Mesendoderm (in vitro differentiated cells): ENCODE data around the gene PCDH10.
A peak's percentile ranks its signal among the peaks of the same experiment; 100 is the strongest.

Experiments
- DNase-seq: peaks from one replicate; pipeline ENCODE4 v3.0.0; 2013
- H2AK5ac ChIP-seq: 2 replicates; pipeline ENCODE4 v1.6.1; 2013; ENCODE audit warnings: low read length, inconsistent platforms
- H2BK120ac ChIP-seq: 2 replicates; pipeline ENCODE4 v1.6.1; 2013; ENCODE audit warnings: low read depth, mild to moderate bottlenecking, low read length, moderate library complexity, mixed read lengths
- H2BK15ac ChIP-seq: replicated peaks from 2 replicates; pipeline ENCODE4 v1.6.1; 2013; ENCODE audit warnings: low read depth, mild to moderate bottlenecking, moderate library complexity
- H2BK5ac ChIP-seq: 2 replicates; pipeline ENCODE4 v1.6.1; 2013; ENCODE audit warnings: low read length, inconsistent platforms
- H3K18ac ChIP-seq: 2 replicates; pipeline ENCODE4 v1.6.1; 2013; ENCODE audit warnings: mild to moderate bottlenecking, low read length, mixed read lengths
- H3K23ac ChIP-seq: one replicate; pipeline ENCODE4 v1.6.1; 2013; ENCODE audit warnings: low read length
- H3K27ac ChIP-seq: 2 replicates; pipeline ENCODE4 v1.5.1; 2013; ENCODE audit warnings: low read depth, mild to moderate bottlenecking, inconsistent platforms, low read length, moderate library complexity
- H3K27me3 ChIP-seq: 2 replicates; pipeline ENCODE4 v1.6.1; 2013; ENCODE audit warnings: low read length, control low read depth, mild to moderate bottlenecking, inconsistent platforms; ENCODE audit not compliant: insufficient read depth, poor library complexity
- H3K36me3 ChIP-seq: 2 replicates; pipeline ENCODE4 v1.6.1; 2013; ENCODE audit warnings: low read length, inconsistent platforms; ENCODE audit not compliant: control insufficient read depth, insufficient read depth
- H3K4ac ChIP-seq: one replicate; pipeline ENCODE4 v1.6.1; 2013; ENCODE audit warnings: low read depth, mild to moderate bottlenecking, low read length, moderate library complexity
- H3K4me1 ChIP-seq: 2 replicates; pipeline ENCODE4 v1.6.1; 2013; ENCODE audit warnings: low read depth, low read length, inconsistent platforms; ENCODE audit not compliant: control insufficient read depth
- H3K4me2 ChIP-seq: 2 replicates; pipeline ENCODE4 v1.6.1; 2013; ENCODE audit warnings: low read length
- H3K4me3 ChIP-seq: 2 replicates; pipeline ENCODE4 v1.5.1; 2013; ENCODE audit warnings: mild to moderate bottlenecking, low read length
- H3K56ac ChIP-seq: one replicate; pipeline ENCODE4 v1.6.1; 2013; ENCODE audit warnings: low read length
- H3K79me1 ChIP-seq: 2 replicates; pipeline ENCODE4 v1.6.1; 2013; ENCODE audit warnings: low read length, inconsistent platforms
- H3K79me2 ChIP-seq: 2 replicates; pipeline ENCODE4 v1.6.1; 2013; ENCODE audit warnings: mild to moderate bottlenecking, low read length; ENCODE audit not compliant: control insufficient read depth, insufficient read depth
- H3K9ac ChIP-seq: 2 replicates; pipeline ENCODE4 v1.6.1; 2013; ENCODE audit warnings: low read length, inconsistent platforms
- H4K5ac ChIP-seq: one replicate; pipeline ENCODE4 v1.6.1; 2013; ENCODE audit warnings: low read length
- H4K8ac ChIP-seq: one replicate; pipeline ENCODE4 v1.6.1; 2013; ENCODE audit warnings: low read depth, mild to moderate bottlenecking, control low read depth, low read length, moderate library complexity
- WGBS: extraction: QIAGEN DNeasy Blood & Tissue Kit; methylation state at CpG from one replicate; pipeline ENCODE4 v1.1.7; 2013; ENCODE audit warnings: low lambda C conversion rate, missing lambda C conversion rate; ENCODE audit not compliant: insufficient coverage; ENCODE audit errors: extremely low coverage; 5-methylcytosine and 5-hydroxymethylcytosine counted together

Gene PCDH10

DNA sequence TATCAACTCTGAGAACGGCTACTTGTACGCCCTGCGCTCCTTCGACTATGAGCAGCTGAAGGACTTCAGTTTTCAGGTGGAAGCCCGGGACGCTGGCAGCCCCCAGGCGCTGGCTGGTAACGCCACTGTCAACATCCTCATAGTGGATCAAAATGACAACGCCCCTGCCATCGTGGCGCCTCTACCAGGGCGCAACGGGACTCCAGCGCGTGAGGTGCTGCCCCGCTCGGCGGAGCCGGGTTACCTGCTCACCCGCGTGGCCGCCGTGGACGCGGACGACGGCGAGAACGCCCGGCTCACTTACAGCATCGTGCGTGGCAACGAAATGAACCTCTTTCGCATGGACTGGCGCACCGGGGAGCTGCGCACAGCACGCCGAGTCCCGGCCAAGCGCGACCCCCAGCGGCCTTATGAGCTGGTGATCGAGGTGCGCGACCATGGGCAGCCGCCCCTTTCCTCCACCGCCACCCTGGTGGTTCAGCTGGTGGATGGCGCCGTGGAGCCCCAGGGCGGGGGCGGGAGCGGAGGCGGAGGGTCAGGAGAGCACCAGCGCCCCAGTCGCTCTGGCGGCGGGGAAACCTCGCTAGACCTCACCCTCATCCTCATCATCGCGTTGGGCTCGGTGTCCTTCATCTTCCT lies 2.7 kb downstream of the PCDH10 start:
- H2BK15ac ChIP-seq = no peak overlapping the region
- H3K36me3 ChIP-seq = no peaks in the 10 kb centered on the region
- peak overlapping the region; percentile 21 for H3K4me2 ChIP-seq
- no peaks in the 10 kb centered on the region for H3K27me3 ChIP-seq
- peaks cover 62% of the 10 kb centered on the region for H3K79me2 ChIP-seq
- H3K56ac ChIP-seq = peak overlapping the region; percentile 97
- peak overlapping the region; percentile 80 for H3K23ac ChIP-seq
- no CpG with 5 or more reads among the region's 62 CpGs for WGBS
- no peak overlapping the region for H2AK5ac ChIP-seq
- H3K27ac ChIP-seq = peak overlapping the region; percentile 2
- peak overlapping the region; percentile 20 for H2BK5ac ChIP-seq
- no peak overlapping the region for H4K8ac ChIP-seq
- H3K4ac ChIP-seq = no peak overlapping the region
- DNase-seq = peak; percentile 78
- H4K5ac ChIP-seq = no peak overlapping the region
- H3K4me1 ChIP-seq = no peaks in the 10 kb centered on the region
- H3K18ac ChIP-seq = peak overlapping the region; percentile 29
- no peak overlapping the region for H2BK120ac ChIP-seq
- peak overlapping the region; percentile 64 for H3K4me3 ChIP-seq
- peak overlapping the region; percentile 79 for H3K9ac ChIP-seq
- peaks cover 4% of the 10 kb centered on the region for H3K79me1 ChIP-seq

DNA sequence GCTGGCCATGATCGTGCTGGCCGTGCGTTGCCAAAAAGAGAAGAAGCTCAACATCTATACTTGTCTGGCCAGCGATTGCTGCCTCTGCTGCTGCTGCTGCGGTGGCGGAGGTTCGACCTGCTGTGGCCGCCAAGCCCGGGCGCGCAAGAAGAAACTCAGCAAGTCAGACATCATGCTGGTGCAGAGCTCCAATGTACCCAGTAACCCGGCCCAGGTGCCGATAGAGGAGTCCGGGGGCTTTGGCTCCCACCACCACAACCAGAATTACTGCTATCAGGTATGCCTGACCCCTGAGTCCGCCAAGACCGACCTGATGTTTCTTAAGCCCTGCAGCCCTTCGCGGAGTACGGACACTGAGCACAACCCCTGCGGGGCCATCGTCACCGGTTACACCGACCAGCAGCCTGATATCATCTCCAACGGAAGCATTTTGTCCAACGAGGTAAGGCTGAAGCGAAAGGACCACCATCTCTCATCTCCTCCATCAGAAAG lies 3.3 kb downstream of the PCDH10 start:
- no CpG with 5 or more reads among the region's 26 CpGs for WGBS
- Histone ChIP-seq H3K79me2 (peaks cover 62% of the 10 kb centered on the region), H3K4me1 (no peaks in the 10 kb centered on the region), H3K56ac (peak overlapping the region; percentile 97), H3K9ac (peak overlapping the region; percentile 79), H2BK5ac (peak overlapping the region; percentile 20), H2BK120ac (no peak overlapping the region), H3K27ac (peak overlapping the region; percentile 2), H3K27me3 (no peaks in the 10 kb centered on the region), H3K36me3 (no peaks in the 10 kb centered on the region), H4K8ac (no peak overlapping the region), H3K4me2 (peak overlapping the region; percentile 21), H3K18ac (peak overlapping the region; percentile 29), H2AK5ac (no peak overlapping the region), H3K79me1 (peaks cover 4% of the 10 kb centered on the region), H3K4me3 (peak overlapping the region; percentile 64), H4K5ac (no peak overlapping the region), H3K23ac (peak overlapping the region; percentile 80), H3K4ac (no peak overlapping the region), H2BK15ac (no peak overlapping the region)
- DNase-seq = peak; percentile 25

DNA sequence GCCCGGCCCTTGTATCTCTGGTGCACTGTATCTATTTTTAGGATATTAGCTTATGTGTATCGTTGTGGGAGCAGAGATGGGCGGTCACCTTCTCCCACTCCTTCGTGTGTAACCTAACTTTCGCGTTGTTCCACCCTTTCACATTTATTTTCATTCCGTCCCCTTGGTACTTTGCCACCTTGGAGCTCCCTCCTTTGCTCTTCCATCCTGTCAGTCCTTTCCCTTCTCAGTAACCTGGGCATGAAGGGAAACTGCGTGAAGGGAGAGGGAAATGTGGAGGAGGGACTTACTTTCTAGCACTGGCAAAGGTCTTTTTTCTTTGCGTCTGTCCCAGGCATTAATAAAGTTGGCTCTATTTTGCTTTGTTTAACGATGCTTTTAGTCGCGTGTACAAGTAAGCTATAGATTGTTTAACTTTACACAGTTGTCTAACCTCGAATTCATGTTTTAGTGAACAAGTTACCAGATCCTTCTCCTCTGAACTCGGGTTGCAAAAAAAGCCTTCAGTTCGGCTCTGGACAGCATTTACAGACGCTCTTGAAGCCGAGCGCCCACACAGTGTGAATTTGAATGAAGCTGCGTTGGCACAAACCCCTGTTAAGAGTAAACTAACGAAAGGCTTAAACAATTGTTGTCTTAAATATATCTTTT lies 3.9 kb downstream of the PCDH10 start:
- Histone ChIP-seq H3K4me1 (no peaks in the 10 kb centered on the region), H3K27ac (no peak overlapping the region), H4K5ac (no peak overlapping the region), H3K79me2 (peaks cover 65% of the 10 kb centered on the region), H3K27me3 (no peaks in the 10 kb centered on the region), H3K23ac (no peak overlapping the region), H2BK15ac (no peak overlapping the region), H2AK5ac (no peak overlapping the region), H3K18ac (peak overlapping the region; percentile 29), H2BK120ac (no peak overlapping the region), H3K79me1 (peaks cover 6% of the 10 kb centered on the region), H4K8ac (no peak overlapping the region), H3K36me3 (no peaks in the 10 kb centered on the region), H2BK5ac (no peak overlapping the region), H3K4me2 (peak overlapping the region; percentile 21), H3K4me3 (peak overlapping the region; percentile 64), H3K4ac (no peak overlapping the region), H3K9ac (peak overlapping the region; percentile 79), H3K56ac (peak overlapping the region; percentile 97)
- WGBS = no CpG with 5 or more reads among the region's 20 CpGs
- peak; percentile 23 for DNase-seq

DNA sequence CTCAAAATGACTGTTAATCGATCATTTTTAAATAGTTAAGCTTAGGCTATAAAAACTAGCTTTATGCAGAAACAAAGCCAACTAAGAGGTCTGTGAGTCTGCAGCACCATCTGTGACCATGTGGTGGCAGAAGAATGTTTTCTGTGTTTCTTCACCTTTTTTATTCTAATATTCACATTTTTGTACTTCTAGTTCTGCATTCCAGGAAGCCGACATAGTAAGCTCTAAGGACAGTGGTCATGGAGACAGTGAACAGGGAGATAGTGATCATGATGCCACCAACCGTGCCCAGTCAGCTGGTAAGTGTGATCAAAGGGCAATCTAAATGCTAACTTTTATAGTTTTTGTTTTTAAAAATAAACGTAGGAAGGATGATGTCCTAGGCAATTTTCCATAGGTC lies 5.6 kb downstream of the PCDH10 start:
- no peak overlapping the region for H3K4ac ChIP-seq
- no peak overlapping the region for H2AK5ac ChIP-seq
- H2BK120ac ChIP-seq = no peak overlapping the region
- no peaks in the 10 kb centered on the region for H3K4me1 ChIP-seq
- H4K8ac ChIP-seq = no peak overlapping the region
- H3K4me2 ChIP-seq = peak overlapping the region; percentile 63
- H3K18ac ChIP-seq = no peak overlapping the region
- H3K23ac ChIP-seq = no peak overlapping the region
- H4K5ac ChIP-seq = no peak overlapping the region
- H3K27ac ChIP-seq = no peak overlapping the region
- no peak overlapping the region for H2BK15ac ChIP-seq
- peaks cover 59% of the 10 kb centered on the region for H3K79me2 ChIP-seq
- no CpG with 5 or more reads among the region's 4 CpGs for WGBS
- peak overlapping the region; percentile 65 for H3K56ac ChIP-seq
- H3K4me3 ChIP-seq = peak overlapping the region; percentile 7
- peak overlapping the region; percentile 50 for H3K9ac ChIP-seq
- H3K36me3 ChIP-seq = no peaks in the 10 kb centered on the region
- no peaks in the 10 kb centered on the region for H3K27me3 ChIP-seq
- H3K79me1 ChIP-seq = peaks cover 4% of the 10 kb centered on the region
- DNase-seq = peak; percentile 45
- H2BK5ac ChIP-seq = no peak overlapping the region

DNA sequence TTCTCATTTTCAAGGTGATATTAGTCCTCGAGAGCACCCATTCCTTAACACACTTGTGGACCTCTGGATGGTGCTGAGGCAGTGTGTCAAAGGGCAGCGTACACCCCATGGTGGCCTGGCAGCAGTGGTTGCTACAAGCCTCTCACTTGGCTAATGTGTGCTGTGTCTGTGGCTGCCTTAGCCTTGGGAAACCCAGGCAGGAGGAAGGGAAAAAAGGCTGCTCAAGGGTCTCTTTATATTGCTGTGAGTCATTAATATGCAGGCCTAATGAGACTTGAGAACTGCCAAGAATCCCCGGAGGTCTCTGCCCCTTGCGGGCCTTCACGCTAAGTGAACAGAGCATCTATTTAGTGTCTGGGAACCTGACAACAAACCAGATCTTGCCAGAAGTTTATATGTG lies 7.0 kb downstream of the PCDH10 start:
- Histone ChIP-seq H3K4me3 (no peak overlapping the region), H3K4me1 (no peaks in the 10 kb centered on the region), H3K23ac (no peak overlapping the region), H3K18ac (no peak overlapping the region), H3K4ac (no peak overlapping the region), H4K5ac (no peak overlapping the region), H2BK15ac (no peak overlapping the region), H3K4me2 (peak overlapping the region; percentile 9), H4K8ac (no peak overlapping the region), H3K27ac (no peak overlapping the region), H3K9ac (peak overlapping the region; percentile 37), H3K79me1 (peaks cover 4% of the 10 kb centered on the region), H3K79me2 (peaks cover 45% of the 10 kb centered on the region), H3K56ac (peak overlapping the region; percentile 67), H2AK5ac (no peak overlapping the region), H2BK120ac (no peak overlapping the region), H2BK5ac (no peak overlapping the region), H3K36me3 (no peaks in the 10 kb centered on the region), H3K27me3 (no peaks in the 10 kb centered on the region)
- DNase-seq = peak; percentile 18
- WGBS = no CpG with 5 or more reads among the region's 5 CpGs
